WERI-Rb-1 (cell line): Measurements from ENCODE around the gene AK2.

Source experiments
- DNase-seq: peaks from one replicate; pipeline ENCODE4 v3.0.0-alpha.2; 2020
- H3K27ac ChIP-seq: fragments of 250-450 bp; sonication (Bioruptor Pico); 2 replicates; pipeline ENCODE4 v1.5.1; 2020; ENCODE audit warnings: mild to moderate bottlenecking, moderate library complexity
- H3K27me3 ChIP-seq: fragments of 250-450 bp; sonication (Bioruptor Pico); 2 replicates; pipeline ENCODE4 v1.5.1; 2021; ENCODE audit warnings: mild to moderate bottlenecking, low read depth, moderate library complexity; ENCODE audit not compliant: insufficient read depth, severe bottlenecking
- H3K36me3 ChIP-seq: fragments of 250-450 bp; sonication (Bioruptor Pico); 2 replicates; pipeline ENCODE4 v1.5.1; 2020; ENCODE audit warnings: mild to moderate bottlenecking, moderate library complexity
- H3K4me3 ChIP-seq: 2 replicates; pipeline ENCODE4 v1.5.1; 2011; ENCODE audit warnings: low read depth, mild to moderate bottlenecking, control low read depth, low read length
- H3K9me3 ChIP-seq: fragments of 250-450 bp; sonication (Bioruptor Pico); 2 replicates; pipeline ENCODE4 v1.5.1; 2021; ENCODE audit warnings: mild to moderate bottlenecking, moderate library complexity; ENCODE audit not compliant: severe bottlenecking
- TF ChIP-seq, protein P1 (sequence below): IDR thresholded peaks from 2 replicates; pipeline ENCODE4 v1.5.1; 2011; ENCODE audit warnings: low read depth, mild to moderate bottlenecking, control low read depth, inconsistent platforms, low read length

Gene AK2

DNA sequence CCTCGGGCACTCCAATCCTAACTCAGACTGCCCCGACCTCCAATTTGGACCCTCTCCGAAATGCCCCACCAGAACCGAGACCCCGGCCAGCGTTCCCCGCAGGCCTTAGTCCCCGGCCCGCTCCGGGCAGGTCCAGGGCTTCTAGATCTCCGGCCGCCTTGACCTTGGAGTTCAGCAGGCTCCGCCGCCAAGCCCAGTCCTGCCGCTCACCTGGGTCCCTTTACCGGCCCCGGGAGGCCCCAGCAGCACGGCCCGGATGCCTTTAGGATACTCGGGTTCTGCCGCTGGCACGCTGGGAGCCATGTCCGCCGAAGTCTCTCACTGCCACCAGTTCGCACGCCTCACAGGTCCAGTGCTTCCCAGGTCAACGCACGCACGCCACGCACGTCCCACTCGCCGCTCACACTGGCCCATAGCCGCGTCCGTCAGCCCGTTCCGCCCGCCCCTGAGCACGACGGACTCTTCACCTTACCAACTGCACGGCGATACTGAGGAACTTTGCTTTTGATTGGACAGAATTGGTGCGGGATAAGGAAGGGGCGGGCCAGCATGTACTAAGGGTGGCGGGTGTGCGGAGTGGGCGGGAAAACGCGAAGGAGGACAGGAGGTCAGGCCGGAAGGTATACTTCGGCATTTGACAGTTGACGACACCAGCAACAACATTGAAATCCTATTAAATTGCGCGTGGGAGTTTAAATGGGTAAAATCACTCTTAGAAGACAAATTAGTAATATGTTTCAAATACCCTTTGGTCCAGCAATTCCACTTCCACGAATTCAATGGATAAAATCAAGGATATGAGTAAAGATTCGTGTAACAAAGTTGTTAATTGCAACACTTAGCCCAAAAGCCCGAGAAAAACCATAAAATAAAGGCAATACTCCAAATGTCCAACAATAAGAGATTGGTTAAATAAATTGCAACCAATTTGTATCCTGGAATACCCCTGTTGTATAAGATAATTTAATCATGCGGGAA is at the start of gene AK2:
AK2 (minus strand) TSS at position 358 of the 978 bp plus-strand sequence; CDS start at position 303, 55 bp downstream.
- TF ChIP-seq, protein P1, sequence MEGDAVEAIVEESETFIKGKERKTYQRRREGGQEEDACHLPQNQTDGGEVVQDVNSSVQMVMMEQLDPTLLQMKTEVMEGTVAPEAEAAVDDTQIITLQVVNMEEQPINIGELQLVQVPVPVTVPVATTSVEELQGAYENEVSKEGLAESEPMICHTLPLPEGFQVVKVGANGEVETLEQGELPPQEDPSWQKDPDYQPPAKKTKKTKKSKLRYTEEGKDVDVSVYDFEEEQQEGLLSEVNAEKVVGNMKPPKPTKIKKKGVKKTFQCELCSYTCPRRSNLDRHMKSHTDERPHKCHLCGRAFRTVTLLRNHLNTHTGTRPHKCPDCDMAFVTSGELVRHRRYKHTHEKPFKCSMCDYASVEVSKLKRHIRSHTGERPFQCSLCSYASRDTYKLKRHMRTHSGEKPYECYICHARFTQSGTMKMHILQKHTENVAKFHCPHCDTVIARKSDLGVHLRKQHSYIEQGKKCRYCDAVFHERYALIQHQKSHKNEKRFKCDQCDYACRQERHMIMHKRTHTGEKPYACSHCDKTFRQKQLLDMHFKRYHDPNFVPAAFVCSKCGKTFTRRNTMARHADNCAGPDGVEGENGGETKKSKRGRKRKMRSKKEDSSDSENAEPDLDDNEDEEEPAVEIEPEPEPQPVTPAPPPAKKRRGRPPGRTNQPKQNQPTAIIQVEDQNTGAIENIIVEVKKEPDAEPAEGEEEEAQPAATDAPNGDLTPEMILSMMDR, result no peak
- Histone ChIP-seq H3K4me3 (peak within 1 kb of the TSS; percentile 77), H3K36me3 (peaks cover 21% of the 10 kb centered on the region), H3K27ac (peak within 1 kb of the TSS; percentile 73), H3K9me3 (peaks cover 5% of the 10 kb centered on the region), H3K27me3 (no peaks in the 10 kb centered on the region)
- peak; percentile 98 for DNase-seq

DNA sequence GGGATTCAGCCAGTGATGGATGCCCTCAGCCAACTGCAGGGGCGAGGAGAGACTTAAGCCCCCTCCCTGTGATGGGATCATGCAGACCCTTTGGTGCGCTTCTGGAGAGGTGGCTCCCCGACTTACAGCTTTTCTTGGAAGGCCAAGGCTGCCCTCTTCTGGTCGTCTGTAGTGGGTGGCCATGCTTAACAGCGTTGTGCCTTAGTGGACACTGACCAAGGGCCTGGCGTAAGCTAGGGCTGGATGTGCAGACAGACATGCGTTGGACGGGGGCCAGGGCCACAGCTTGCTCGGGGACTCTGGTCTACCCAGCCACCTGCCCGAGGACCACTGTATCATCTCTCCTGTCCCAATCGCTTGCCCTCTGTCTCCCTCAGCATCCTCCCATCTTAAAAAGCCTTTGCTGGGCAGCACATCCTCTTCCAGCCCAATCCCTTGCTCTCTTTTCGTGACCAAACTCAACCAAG is 49.7 kb upstream of the AK2 start:
- Histone ChIP-seq H3K4me3 (no peak overlapping the region), H3K36me3 (no peaks in the 10 kb centered on the region), H3K27ac (no peak overlapping the region), H3K9me3 (no peaks in the 10 kb centered on the region), H3K27me3 (no peaks in the 10 kb centered on the region)
- DNase-seq, result peak; percentile 85
- TF ChIP-seq, protein P1, result peak; percentile 96

DNA sequence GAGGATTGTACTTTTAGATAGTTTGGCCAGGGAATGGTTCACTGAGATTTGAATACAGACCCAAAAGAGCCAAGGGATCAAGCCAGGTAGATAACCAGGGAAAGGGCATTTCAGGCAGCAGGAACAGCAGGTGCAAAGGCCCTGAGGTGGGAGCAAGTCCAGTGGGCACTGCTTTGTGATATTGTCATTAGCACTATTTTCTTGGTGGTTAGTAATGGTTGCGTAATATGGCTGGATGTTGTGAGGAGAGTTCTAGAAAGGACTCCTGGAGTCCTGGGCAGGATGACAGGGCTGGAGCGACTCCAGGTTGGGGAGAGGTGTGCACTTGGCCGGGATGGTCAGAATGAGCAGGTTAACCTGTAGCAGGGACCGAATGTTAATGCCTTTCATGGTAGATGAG is 48.6 kb upstream of the AK2 start:
- Histone ChIP-seq H3K9me3 (no peaks in the 10 kb centered on the region), H3K4me3 (no peak overlapping the region), H3K27ac (no peak overlapping the region), H3K27me3 (no peaks in the 10 kb centered on the region), H3K36me3 (no peaks in the 10 kb centered on the region)
- DNase-seq, result no peak
- TF ChIP-seq, protein P1, result no peak

DNA sequence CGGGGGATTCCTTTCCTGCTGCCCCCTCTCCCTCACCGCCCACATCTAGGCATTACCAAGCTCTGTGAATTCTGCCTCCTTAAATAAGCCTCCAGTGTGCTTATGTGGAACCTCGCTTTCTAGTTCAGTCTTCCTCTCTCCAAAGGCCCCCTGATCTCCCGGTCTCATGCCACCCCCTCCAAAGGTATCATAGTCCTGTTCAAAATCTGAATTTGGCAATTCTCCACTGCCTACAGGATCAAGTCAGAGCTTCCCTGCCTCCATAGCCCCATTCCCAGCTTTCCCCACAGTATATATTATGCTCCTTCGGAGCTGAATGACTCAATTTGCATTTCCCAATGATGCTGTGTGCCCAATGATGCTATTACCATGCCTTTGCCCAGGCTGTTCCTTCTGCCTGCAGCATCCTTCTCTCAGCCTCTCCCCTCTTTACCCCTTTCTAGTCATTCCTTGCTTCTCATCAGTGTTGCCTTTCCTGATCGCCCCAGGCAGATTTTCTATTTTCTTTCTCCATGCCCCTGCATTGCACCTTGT is 46.0 kb upstream of the AK2 start:
- TF ChIP-seq, protein P1, result no peak
- no peaks in the 10 kb centered on the region for H3K27me3 ChIP-seq
- H3K27ac ChIP-seq, result no peak overlapping the region
- H3K4me3 ChIP-seq, result no peak overlapping the region
- DNase-seq, result no peak
- H3K9me3 ChIP-seq, result no peaks in the 10 kb centered on the region
- H3K36me3 ChIP-seq, result no peaks in the 10 kb centered on the region

DNA sequence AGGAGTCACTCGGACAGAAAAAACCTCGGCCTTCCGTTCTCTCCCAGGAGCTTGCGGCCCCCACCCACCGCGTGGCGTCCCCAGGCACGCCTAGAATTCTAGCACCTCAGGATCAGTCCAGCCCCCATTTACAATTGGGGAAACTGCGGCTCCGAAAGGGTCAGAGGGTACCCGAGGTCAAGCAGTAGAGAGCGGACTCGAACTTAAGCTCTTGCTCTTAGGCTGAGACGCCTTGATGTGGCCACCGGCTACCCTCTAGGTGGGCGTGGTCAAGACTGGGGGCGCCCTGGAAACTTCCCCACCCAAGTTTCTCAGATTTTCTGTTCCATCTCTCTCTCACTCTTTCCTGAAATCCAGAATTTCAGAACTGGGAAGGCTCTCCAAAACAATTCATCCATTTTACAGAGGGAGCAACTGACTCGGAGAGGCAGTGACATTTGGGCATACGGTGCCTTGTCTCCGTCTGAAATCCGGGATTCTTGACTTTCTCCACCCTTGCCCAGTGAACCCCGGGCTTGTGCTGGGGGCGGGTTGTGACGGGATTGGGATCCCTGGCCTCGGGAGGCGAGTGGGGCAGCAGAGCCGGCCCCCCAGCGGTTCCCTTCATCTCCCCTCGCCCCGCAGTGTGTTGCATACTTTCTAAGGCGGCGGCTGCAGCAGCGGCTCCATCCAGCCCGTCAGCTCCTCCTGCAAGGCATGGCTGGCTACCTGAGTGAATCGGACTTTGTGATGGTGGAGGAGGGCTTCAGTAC is 45.0 kb upstream of the AK2 start:
- no peak for DNase-seq
- TF ChIP-seq, protein P1, result no peak
- H3K27ac ChIP-seq, result no peak overlapping the region

More for the DNA sequence above, 45.0 kb upstream of the AK2 start:
- peak overlapping the region; percentile 60 for H3K4me3 ChIP-seq
- H3K27me3 ChIP-seq, result no peaks in the 10 kb centered on the region
- no peaks in the 10 kb centered on the region for H3K36me3 ChIP-seq
- H3K9me3 ChIP-seq, result no peaks in the 10 kb centered on the region
